GM12892 (cell line): ENCODE measurements around the gene ARFGAP2.

Experiments used
- POLR2A ChIP-seq: IDR thresholded peaks from 2 replicates; pipeline ENCODE4 v1.6.1; 2011; ENCODE audit warnings: low read depth, low read length, control low read depth
- TAF1 ChIP-seq: IDR thresholded peaks from 2 replicates; pipeline ENCODE4 v1.6.1; 2011; ENCODE audit warnings: low read depth, mild to moderate bottlenecking, control low read depth, low read length, borderline replicate concordance

- TF ChIP-seq POLR2A (peak; percentile 14; the same call in 1 of the 2 replicates), TAF1 (no peak)
Measured at GRCh38 chr11:47163898-47164297, 12.8 kb downstream of the ARFGAP2 start.
